ENCODE results near the gene CLMP. TPM values are rescaled to one million over a fixed set of nuclear protein-coding genes. Genes with fewer than 3 reads are reported as not detected.

Gene CLMP
- total and polyA plus RNA-seq, 2 donors (not counting 1 experiment from before 2014, with no cell fraction given), result 0.01 TPM; not detected in 1

DNA sequence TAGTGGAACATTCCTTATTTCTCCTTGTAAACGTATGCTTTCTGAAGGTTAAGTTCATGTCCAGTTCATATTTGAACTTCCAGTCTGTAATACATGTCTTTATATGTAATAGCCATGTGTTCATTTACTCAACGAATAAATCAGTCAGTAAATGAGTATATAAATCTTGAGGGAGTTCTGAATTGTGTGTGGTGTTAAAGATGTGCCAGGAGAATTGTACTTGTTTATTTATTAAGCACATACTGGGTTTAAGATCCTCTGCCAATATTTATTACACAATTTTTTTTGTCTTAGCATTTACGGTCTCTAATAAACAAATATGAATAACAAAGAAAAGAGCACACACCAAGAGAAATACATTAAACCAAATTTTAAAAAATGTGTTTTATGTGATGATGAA, 26.5 kb upstream of the CLMP start:
- TF ChIP-seq, protein P1, sequence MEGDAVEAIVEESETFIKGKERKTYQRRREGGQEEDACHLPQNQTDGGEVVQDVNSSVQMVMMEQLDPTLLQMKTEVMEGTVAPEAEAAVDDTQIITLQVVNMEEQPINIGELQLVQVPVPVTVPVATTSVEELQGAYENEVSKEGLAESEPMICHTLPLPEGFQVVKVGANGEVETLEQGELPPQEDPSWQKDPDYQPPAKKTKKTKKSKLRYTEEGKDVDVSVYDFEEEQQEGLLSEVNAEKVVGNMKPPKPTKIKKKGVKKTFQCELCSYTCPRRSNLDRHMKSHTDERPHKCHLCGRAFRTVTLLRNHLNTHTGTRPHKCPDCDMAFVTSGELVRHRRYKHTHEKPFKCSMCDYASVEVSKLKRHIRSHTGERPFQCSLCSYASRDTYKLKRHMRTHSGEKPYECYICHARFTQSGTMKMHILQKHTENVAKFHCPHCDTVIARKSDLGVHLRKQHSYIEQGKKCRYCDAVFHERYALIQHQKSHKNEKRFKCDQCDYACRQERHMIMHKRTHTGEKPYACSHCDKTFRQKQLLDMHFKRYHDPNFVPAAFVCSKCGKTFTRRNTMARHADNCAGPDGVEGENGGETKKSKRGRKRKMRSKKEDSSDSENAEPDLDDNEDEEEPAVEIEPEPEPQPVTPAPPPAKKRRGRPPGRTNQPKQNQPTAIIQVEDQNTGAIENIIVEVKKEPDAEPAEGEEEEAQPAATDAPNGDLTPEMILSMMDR (IDR thresholded peaks at IDR 0.05), result no peak
- TF ChIP-seq EZH2 (IDR thresholded peaks at IDR 0.05; ENCODE audit: borderline replicate concordance, insufficient read depth, low read depth, low read length, poor library complexity, severe bottlenecking), result no peak
- ChIA-PET CTCF (no interaction called here), POLR2A (no interaction called here)
- Histone ChIP-seq H4K20me1 (ENCODE audit: control insufficient read depth, insufficient read depth, low read length, poor library complexity, severe bottlenecking) (no peaks in the 10 kb centered on the region), H3K79me2 (ENCODE audit: control insufficient read depth, insufficient read depth, low read length) (no peaks in the 10 kb centered on the region), H3K36me3 (replicated peaks in 1 of 2; ENCODE audit: control extremely low read depth in 1 of 2, control insufficient read depth in 1 of 2, extremely low read depth in 1 of 2, insufficient read depth in 2 of 2, low read length in 1 of 2) (no peaks in the 10 kb centered on the region), H3K4me2 (replicated peaks; ENCODE audit: low read depth, low read length, poor library complexity, severe bottlenecking) (no peak overlapping the region), H3K27me3 (replicated peaks in 1 of 4; ENCODE audit: control extremely low read depth in 1 of 4, control insufficient read depth in 3 of 4, insufficient read depth in 4 of 4, low read length in 3 of 4) (peaks cover 0 to 4% (median 0%) of the 10 kb centered on the region in 4 experiments), H3K4me3 (ENCODE audit: control extremely low read depth in 1 of 5, extremely low read depth in 1 of 5, insufficient read depth in 1 of 5, low read depth in 2 of 5, low read length in 4 of 5) (no peak overlapping the region), H3K9ac (ENCODE audit: low read length) (no peak overlapping the region), H2AFZ (ENCODE audit: insufficient read depth, low read depth, low read length, poor library complexity, severe bottlenecking) (no peak overlapping the region), H3K9me3 (ENCODE audit: control extremely low read depth in 1 of 3, control insufficient read depth in 2 of 3, insufficient read depth in 1 of 3, low read length in 2 of 3) (peaks cover 0 to 9% (median 6%) of the 10 kb centered on the region in 3 donors), H3K27ac (ENCODE audit: low read length in 2 of 2) (no peak overlapping the region), H3K4me1 (ENCODE audit: control insufficient read depth in 2 of 2, insufficient read depth in 2 of 2, low read length in 2 of 2) (no peaks in the 10 kb centered on the region)
- no peak overlapping the region for H3K27ac Mint-ChIP-seq
- H3K4me3 Mint-ChIP-seq, result no peak overlapping the region
- peaks cover 7% of the 10 kb centered on the region for H3K9me3 Mint-ChIP-seq (ENCODE audit: insufficient read depth)
- peaks cover 22% of the 10 kb centered on the region for H3K27me3 Mint-ChIP-seq
- H3K4me1 Mint-ChIP-seq, result no peaks in the 10 kb centered on the region
- ATAC-seq (ENCODE audit: low read depth) (no peak), DNase-seq (no peak)
- WGBS (ENCODE audit: insufficient coverage), result no CpG with 5 or more reads among the region's 3 CpGs
- intact Hi-C loops (cut with micrococcal nuclease), result no loop called here

DNA sequence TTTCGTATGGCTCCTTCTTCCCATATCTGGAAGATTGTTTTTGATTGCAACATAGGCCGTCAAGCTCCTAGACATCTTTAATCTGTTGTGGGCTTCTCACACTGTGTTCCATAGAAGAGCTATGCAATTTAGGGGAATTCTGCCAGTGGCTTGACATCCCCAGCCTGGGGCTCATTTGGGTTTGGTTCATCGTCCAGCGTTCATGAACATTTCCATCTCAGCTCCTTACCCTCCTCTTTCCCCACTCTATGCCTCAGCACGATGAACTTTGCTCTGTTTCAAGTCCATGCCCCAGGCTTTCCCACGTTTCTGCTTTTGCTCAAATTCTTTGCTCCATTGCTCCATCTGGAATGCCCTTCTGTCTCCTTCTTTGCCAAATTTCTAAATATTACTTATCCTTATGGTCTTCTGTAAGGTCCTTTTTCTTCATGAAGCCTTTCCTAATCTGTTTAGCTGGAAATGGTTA, 26.1 kb upstream of the CLMP start:
- no peak for TF ChIP-seq EZH2 (IDR thresholded peaks at IDR 0.05; ENCODE audit: borderline replicate concordance, insufficient read depth, low read depth, low read length, poor library complexity, severe bottlenecking)
- DNase-seq (no peak), ATAC-seq (ENCODE audit: low read depth) (no peak)
- Mint-ChIP-seq H3K27ac (no peak overlapping the region), H3K4me3 (no peak overlapping the region), H3K27me3 (peaks cover 24% of the 10 kb centered on the region), H3K4me1 (no peaks in the 10 kb centered on the region), H3K9me3 (ENCODE audit: insufficient read depth) (peaks cover 7% of the 10 kb centered on the region)
- CTCF ChIA-PET, result no interaction called here
- Histone ChIP-seq H3K36me3 (replicated peaks in 1 of 2; ENCODE audit: control extremely low read depth in 1 of 2, control insufficient read depth in 1 of 2, extremely low read depth in 1 of 2, insufficient read depth in 2 of 2, low read length in 1 of 2) (no peaks in the 10 kb centered on the region), H3K9me3 (ENCODE audit: control extremely low read depth in 1 of 3, control insufficient read depth in 2 of 3, insufficient read depth in 1 of 3, low read length in 2 of 3) (peaks cover 0 to 9% (median 6%) of the 10 kb centered on the region in 3 donors), H3K4me1 (ENCODE audit: control insufficient read depth in 2 of 2, insufficient read depth in 2 of 2, low read length in 2 of 2) (no peaks in the 10 kb centered on the region), H3K27me3 (replicated peaks in 1 of 4; ENCODE audit: control extremely low read depth in 1 of 4, control insufficient read depth in 3 of 4, insufficient read depth in 4 of 4, low read length in 3 of 4) (peaks cover 0 to 4% (median 0%) of the 10 kb centered on the region in 4 experiments), H3K27ac (ENCODE audit: low read length in 2 of 2) (no peak overlapping the region), H3K9ac (ENCODE audit: low read length) (no peak overlapping the region), H2AFZ (ENCODE audit: insufficient read depth, low read depth, low read length, poor library complexity, severe bottlenecking) (no peak overlapping the region), H3K79me2 (ENCODE audit: control insufficient read depth, insufficient read depth, low read length) (no peaks in the 10 kb centered on the region), H3K4me3 (ENCODE audit: control extremely low read depth in 1 of 5, extremely low read depth in 1 of 5, insufficient read depth in 1 of 5, low read depth in 2 of 5, low read length in 4 of 5) (no peak overlapping the region), H3K4me2 (replicated peaks; ENCODE audit: low read depth, low read length, poor library complexity, severe bottlenecking) (no peak overlapping the region), H4K20me1 (ENCODE audit: control insufficient read depth, insufficient read depth, low read length, poor library complexity, severe bottlenecking) (no peaks in the 10 kb centered on the region)
- POLR2A ChIA-PET, result no interaction called here
- intact Hi-C loops (cut with micrococcal nuclease), result no loop called here
- WGBS (ENCODE audit: insufficient coverage), result 100% methylated on average over 5 of the region's 6 CpGs

All from B cell (primary cell).